Activated effector memory CD4-positive, alpha-beta T cell treated with anti-CD3 and anti-CD28 coated beads, Interleukin-2, amount 50 U/mL, for 16 hours (primary cell): ENCODE measurements around the gene FGF1.

Experiments used
- DNase-seq: peaks from one replicate; pipeline ENCODE4 v3.0.0-alpha.2; 2020

FGF1 gene

GRCh38 chr5:142568996-142569335 lies 116.9 kb downstream of the FGF1 start:
- no peak for DNase-seq

DNA sequence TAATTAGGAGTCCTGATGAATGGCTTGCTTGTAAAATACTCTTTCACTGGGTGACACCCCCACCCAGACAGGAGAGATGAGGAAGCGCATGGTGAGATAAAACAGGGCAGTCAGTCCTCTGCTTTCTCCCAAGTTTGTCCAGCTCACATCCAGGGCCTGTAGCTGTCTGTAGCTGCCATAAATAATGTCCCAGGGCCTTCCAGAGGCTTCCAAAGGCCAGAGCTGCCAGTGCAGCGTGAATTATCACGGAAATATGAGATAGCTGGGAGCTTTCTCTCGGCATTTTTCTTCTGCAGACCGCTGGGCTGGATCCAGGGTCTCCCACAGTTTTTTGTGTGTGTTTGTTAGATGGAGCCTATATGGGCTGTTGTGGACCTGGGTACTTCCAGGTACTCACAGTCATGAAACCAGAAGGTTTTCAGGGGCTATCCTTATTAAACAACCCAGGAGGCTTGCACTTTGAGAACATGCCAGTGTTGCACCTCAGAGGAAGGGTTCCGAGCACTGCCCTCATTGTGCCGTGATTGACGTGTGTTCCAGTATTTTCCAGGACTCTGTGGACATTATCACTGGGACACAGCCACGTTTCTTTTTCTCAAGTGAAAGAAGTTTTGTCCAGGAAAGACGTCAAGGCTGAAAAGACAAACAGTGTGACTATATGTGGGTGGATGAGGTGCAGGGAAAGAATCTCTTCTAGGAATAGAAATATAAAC lies 117.5 kb downstream of the FGF1 start:
- no peak for DNase-seq

GRCh38 chr5:142561486-142562097 lies 124.3 kb downstream of the FGF1 start:
- DNase-seq: no peak

DNA sequence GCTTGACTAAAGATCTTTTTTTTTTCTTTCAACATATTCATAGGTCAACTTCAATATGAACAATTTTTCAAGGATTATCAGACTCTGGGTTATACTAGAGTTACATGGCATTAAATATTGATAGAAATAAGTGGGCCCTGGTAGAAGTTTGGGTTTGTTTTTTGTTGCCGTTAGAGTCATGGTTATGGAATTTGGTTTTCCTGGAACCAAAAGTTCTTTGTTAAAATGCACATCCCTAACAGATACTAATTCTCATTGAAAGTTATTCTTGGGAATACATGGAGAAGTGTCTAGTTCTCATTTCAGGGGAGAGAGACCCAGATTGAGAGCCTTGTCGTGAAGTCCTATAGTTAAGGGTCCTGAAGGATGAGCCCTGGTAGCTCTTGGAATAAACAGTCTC lies 124.9 kb downstream of the FGF1 start:
- DNase-seq: no peak

DNA sequence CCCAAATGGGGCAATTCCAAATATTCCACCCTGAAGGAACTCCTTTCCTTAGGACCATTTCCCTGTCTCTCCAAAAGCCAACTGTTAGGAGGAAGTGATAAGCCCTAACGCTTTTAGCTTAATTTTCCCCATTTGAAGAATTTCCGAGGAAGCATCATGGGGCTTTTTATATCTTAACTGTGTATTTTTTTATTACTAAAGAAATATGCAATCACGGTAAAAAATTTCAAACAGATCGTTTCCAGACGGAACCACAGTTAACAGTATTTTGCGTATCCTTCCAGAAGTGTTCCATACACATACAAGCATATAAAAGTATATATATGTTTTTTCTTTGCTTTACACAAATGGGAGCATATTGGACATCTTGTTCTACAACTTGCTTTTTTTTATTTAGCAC lies 133.8 kb downstream of the FGF1 start:
- no peak for DNase-seq

DNA sequence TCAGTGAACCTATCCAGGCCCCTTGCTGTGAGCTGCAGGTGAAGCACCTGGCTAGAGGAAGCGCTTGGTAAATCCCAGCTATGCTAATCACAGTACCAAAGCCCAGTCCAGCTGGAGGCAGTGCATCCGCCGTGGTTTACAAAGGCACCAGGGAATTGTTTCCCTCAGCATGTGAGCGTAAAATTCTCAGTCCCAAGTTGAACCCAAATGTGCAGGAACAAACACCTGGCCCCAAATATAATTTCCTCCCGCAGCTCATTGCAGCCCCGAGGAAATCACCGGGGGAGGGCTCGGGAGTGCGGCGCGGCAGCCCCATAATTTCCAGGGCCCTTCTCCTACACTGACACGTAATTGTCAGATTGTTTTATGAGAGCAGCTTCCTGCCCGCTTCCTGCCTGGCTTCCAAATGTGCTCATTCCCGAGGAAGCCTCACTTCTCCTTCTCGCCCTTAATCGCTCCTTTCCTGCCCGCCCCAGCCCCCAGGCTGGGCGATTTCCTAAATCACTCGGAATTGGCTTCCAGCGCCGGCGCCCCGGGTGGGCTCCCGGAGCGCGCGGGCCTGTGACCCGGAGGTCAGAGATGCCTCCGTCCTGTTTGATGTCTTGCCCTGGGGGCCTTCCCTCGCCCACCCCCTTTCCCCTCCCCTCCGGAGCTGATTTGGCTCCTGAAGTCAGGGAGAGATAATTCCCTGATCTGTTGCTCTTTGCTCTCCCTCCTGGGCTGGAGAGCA lies 134.4 kb downstream of the FGF1 start:
- DNase-seq: no peak

DNA sequence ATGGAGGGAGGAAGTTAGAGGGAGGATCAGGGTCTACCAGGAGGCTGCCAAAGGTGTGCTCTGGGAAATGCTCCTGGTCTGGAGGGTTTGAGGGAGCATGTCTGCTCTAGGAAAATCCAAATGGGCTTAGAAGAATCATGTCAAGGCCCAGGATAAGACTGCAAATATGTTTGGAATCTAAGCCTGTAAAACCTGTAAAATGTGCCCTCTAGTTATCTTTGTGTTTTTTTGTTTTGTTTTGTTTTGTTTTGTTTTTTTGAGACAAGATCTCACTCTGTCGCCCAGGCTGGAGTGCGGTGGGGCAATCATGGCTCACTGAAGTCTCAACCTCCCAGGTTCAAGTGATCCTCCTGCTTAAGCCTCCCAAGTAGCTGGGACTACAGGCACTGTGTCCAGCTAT lies 135.4 kb downstream of the FGF1 start:
- DNase-seq: no peak

DNA sequence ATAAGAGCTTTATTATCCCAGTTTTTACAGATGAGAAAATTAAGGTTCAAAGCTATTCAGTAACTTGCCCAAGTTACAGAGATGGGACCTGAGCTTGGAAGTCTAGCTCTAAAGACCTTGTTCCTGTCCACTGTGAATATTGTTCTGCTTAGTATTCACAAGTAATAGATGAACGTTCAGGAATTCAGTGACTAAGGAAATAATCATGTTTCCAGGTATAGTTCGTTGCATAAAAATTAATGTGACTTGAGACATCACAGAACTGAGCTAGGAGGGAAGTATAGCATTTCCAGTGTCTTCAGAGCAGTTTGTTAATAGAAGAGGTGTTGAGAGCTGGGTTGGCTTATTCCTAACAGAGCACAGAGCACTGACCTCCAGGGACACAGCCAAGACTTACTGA lies 136.1 kb downstream of the FGF1 start:
- no peak for DNase-seq

- DNase-seq: peak; percentile 63
Measured at GRCh38 chr5:142548739-142549275, 137.1 kb downstream of the FGF1 start.

DNA sequence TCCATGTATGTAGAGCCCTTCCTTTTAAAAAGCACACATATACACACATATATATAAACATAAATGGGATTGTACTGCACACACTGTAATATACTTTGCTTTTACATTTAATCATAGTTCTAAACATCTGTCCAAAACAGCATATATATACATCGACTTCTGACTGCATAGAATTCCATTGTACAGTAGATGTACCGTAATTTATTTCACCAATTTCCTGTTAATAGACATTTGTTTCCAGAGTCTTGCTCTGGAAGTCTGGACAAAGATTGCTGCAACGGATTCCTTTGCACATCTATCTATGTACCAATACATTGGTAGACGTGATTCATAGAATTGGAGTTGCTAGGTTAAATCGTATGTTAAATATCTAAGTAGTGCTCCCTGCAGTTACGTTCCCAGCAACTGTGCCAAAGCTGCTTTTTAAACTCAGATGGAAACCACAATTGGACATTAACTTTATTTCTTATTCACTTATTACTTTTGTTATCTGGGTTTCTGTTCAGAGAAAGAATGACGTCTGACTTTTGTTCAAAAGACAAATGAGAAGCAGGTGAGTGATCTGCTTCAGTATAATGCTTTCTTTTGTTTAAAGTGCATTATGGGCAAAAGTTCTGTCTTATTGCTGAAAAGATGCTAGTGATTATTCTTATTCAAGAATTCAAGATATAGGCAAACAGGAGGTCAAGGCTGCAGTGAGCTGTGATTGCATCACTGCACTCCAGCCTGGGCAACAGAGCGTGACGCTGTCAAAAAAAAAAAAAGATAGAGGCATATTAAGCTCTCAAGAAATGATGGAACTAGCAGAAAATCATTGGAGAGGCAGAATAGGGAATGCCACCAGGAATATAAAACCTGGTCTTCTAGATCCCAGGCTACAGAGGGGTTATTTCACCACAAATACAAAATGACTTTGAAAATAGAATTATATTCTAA lies 138.2 kb downstream of the FGF1 start:
- DNase-seq: no peak

DNA sequence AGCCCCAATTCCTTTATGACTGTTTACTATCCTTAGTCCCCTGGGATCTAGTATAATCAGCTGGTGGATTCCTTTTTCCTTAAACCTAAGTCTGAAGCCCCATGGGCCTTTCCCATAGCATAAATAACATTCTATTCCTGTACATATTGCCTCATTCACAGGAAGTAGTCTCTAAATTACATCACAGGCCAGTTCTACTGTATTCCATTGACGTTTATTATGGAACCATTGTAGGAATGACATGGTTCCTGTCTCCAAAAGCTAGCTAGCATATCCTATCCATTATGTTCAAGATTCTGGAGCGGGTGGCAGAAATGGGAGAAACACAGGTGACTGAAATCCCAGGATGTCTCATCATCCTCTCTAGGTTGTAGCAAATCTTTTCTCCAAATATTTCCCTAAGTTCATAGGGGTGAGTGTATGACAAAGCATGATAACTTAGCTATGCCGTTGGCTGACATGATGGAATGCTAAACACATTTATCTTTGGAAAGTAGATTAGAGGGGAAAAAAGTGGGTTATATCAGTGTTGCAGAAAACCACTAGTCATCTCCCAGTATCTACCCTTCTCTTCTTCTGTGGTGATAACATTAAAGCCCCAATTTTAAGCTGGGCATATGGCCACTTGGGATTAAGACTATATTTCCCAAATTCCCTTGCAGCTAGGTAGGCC lies 140.1 kb downstream of the FGF1 start:
- no peak for DNase-seq

DNA sequence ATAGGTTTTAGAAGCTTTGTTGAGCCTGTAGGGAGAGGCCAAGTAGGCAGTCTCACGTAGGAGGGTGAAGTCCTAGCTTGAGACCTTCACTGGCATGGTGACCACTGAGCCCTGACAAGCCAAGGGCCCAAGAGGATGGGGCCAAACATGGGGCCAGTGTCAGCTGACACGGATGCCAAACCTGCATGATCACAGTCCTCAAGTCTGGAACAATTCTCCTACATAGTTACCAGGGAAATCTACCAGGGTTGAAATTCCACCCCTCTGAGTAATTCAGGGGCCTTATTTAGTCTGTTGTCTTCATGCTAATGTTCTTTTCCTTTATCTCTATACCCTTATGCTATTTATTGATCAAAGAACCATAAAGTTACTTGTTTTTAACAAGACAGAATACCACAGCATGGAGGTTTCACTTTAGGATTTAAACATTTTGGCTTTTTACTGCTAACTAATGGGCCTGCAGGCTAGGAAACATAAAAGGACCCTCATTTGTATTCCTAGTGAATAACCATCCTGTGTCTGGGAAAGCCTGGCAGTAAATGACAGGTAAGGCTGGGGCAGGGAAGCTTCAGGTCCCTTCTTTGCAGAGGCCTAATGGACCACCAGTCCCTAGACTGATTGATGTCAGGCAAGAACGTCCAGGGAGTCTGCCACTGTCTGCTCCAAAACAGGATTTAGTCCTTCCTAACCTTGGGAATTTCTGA lies 140.8 kb downstream of the FGF1 start:
- no peak for DNase-seq

GRCh38 chr5:142544071-142544753 lies 141.7 kb downstream of the FGF1 start:
- DNase-seq: no peak

GRCh38 chr5:142542906-142543305 lies 143.0 kb downstream of the FGF1 start:
- DNase-seq: no peak
